Neuronal stem cell (in vitro differentiated cells): ENCODE data around the gene RCBTB1.

Experiments used
- DNase-seq: peaks from one replicate; pipeline ENCODE4 v3.0.0-alpha.2; 2013; ENCODE audit warnings: low spot score
- H2AFZ ChIP-seq: one replicate; pipeline ENCODE4 v1.6.1; 2013; ENCODE audit warnings: mild to moderate bottlenecking, low read length, inconsistent platforms
- H2AK5ac ChIP-seq: 2 replicates; pipeline ENCODE4 v1.6.1; 2013; ENCODE audit warnings: low read depth, mild to moderate bottlenecking, inconsistent platforms, low read length, moderate library complexity, mixed read lengths
- H2BK120ac ChIP-seq: 2 replicates; pipeline ENCODE4 v1.6.1; 2013; ENCODE audit warnings: low read depth, mild to moderate bottlenecking, inconsistent platforms, low read length, moderate library complexity, mixed read lengths
- H2BK12ac ChIP-seq: one replicate; pipeline ENCODE4 v1.6.1; 2013; ENCODE audit warnings: low read length, inconsistent platforms
- H2BK15ac ChIP-seq: 2 replicates; pipeline ENCODE4 v1.6.1; 2013; ENCODE audit warnings: mild to moderate bottlenecking, low read length, inconsistent platforms, mixed read lengths
- H2BK5ac ChIP-seq: one replicate; pipeline ENCODE4 v1.6.1; 2013; ENCODE audit warnings: inconsistent platforms, mild to moderate bottlenecking, low read length, moderate library complexity
- H3K14ac ChIP-seq: one replicate; pipeline ENCODE4 v1.6.1; 2013; ENCODE audit warnings: low read length, inconsistent platforms
- H3K18ac ChIP-seq: 2 replicates; pipeline ENCODE4 v1.6.1; 2013; ENCODE audit warnings: low read length, inconsistent platforms
- H3K23ac ChIP-seq: 2 replicates; pipeline ENCODE4 v1.6.1; 2013; ENCODE audit warnings: low read depth, mild to moderate bottlenecking, mixed read lengths, low read length, inconsistent platforms; ENCODE audit not compliant: poor library complexity
- H3K27ac ChIP-seq: replicated peaks from 3 replicates; pipeline ENCODE4 v1.5.1; 2013; ENCODE audit warnings: low read length, inconsistent platforms
- H3K27me3 ChIP-seq, 3 experiments: 2 replicates each; pipeline ENCODE4 v1.6.1; 2013; ENCODE audit warnings: low read length in 3 of 3, mild to moderate bottlenecking in 2 of 3, inconsistent platforms in 1 of 3, low read depth in 1 of 3, mixed read lengths in 1 of 3, moderate library complexity in 1 of 3; ENCODE audit not compliant: control insufficient read depth in 3 of 3, insufficient read depth in 3 of 3
- H3K36me3 ChIP-seq, 2 donors: replicated peaks in 1 of 2; 2 replicates each; pipeline ENCODE4 v1.6.1; 2013; ENCODE audit warnings: low read length in 2 of 2; ENCODE audit not compliant: control insufficient read depth in 2 of 2, insufficient read depth in 2 of 2
- H3K4ac ChIP-seq: 2 replicates; pipeline ENCODE4 v1.6.1; 2013; ENCODE audit warnings: inconsistent platforms, mild to moderate bottlenecking, low read length, moderate library complexity
- H3K4me1 ChIP-seq, 2 donors: 1 replicate in 1 of 2; 2 replicates in 1 of 2; pipeline ENCODE4 v1.6.1; 2013; ENCODE audit warnings: low read length in 2 of 2, low read depth in 1 of 2; ENCODE audit not compliant: control insufficient read depth in 2 of 2, insufficient read depth in 1 of 2
- H3K4me2 ChIP-seq: one replicate; pipeline ENCODE4 v1.6.1; 2013; ENCODE audit warnings: mild to moderate bottlenecking, low read length, inconsistent platforms; ENCODE audit not compliant: insufficient read depth, poor library complexity, severe bottlenecking
- H3K4me3 ChIP-seq, 2 donors: 2 replicates each; pipeline ENCODE4 v1.5.1; 2013; ENCODE audit warnings: low read length in 2 of 2, mild to moderate bottlenecking in 2 of 2, inconsistent platforms in 1 of 2, moderate library complexity in 1 of 2
- H3K79me1 ChIP-seq: one replicate; pipeline ENCODE4 v1.6.1; 2013; ENCODE audit warnings: low read depth, mild to moderate bottlenecking, inconsistent platforms, low read length, moderate library complexity
- H3K9ac ChIP-seq: one replicate; pipeline ENCODE4 v1.6.1; 2013; ENCODE audit warnings: mild to moderate bottlenecking, low read depth, low read length, inconsistent platforms; ENCODE audit not compliant: poor library complexity
- H3K9me3 ChIP-seq, 2 donors: replicated peaks in 1 of 2; 2 replicates each; pipeline versions ENCODE3 to v1.6.1; 2013; ENCODE audit warnings: low read length in 2 of 2, mild to moderate bottlenecking in 2 of 2, inconsistent platforms in 1 of 2, low read depth in 1 of 2, mixed read lengths in 1 of 2, moderate library complexity in 1 of 2; ENCODE audit not compliant: control insufficient read depth in 2 of 2, insufficient read depth in 1 of 2
- H4K8ac ChIP-seq: one replicate; pipeline ENCODE4 v1.6.1; 2013; ENCODE audit warnings: low read depth, mild to moderate bottlenecking, inconsistent platforms, low read length, moderate library complexity
- H4K91ac ChIP-seq: one replicate; pipeline ENCODE4 v1.6.1; 2013; ENCODE audit warnings: low read length, low read depth, mild to moderate bottlenecking, inconsistent platforms; ENCODE audit not compliant: poor library complexity
- WGBS, 2 donors: extraction: QIAGEN DNeasy Blood & Tissue Kit; methylation state at CpG; one replicate each; pipeline ENCODE4 v1.1.7; 2013; ENCODE audit warnings: missing lambda C conversion rate in 2 of 2, mixed read lengths in 1 of 2; ENCODE audit not compliant: insufficient read length in 2 of 2, insufficient replicate concordance in 1 of 2; ENCODE audit errors: extremely low coverage in 2 of 2; 5-methylcytosine and 5-hydroxymethylcytosine counted together

RCBTB1 gene

GRCh38 chr13:49530457-49530856 is 54.9 kb downstream of the RCBTB1 start:
- H2BK12ac ChIP-seq: no peak overlapping the region
- no CpG with 5 or more reads among the region's 7 CpGs for WGBS, 2 donors

GRCh38 chr13:49528161-49528560 is 57.2 kb downstream of the RCBTB1 start:
- Histone ChIP-seq H3K4me3 (no peak overlapping the region), H3K79me1 (no peaks in the 10 kb centered on the region), H2AFZ (no peak overlapping the region), H3K14ac (no peak overlapping the region), H3K36me3 (peaks cover 0 to 20% of the 10 kb centered on the region in 2 donors), H2BK12ac (no peak overlapping the region), H3K27me3 (no peaks in the 10 kb centered on the region), H2AK5ac (no peak overlapping the region), H3K9ac (no peak overlapping the region), H3K18ac (no peak overlapping the region), H2BK5ac (no peak overlapping the region), H3K27ac (no peak overlapping the region), H2BK120ac (no peak overlapping the region), H3K4me2 (no peak overlapping the region), H2BK15ac (no peak overlapping the region), H3K4ac (no peak overlapping the region), H3K4me1 (no peaks in the 10 kb centered on the region), H3K9me3 (no peaks in the 10 kb centered on the region), H4K8ac (no peak overlapping the region), H4K91ac (no peak overlapping the region), H3K23ac (no peak overlapping the region)
- no peak for DNase-seq
- WGBS, 2 donors: no CpG with 5 or more reads among the region's 1 CpG

More at GRCh38 chr13:49530457-49530856, 54.9 kb downstream of the RCBTB1 start:
- no peaks in the 10 kb centered on the region for H3K79me1 ChIP-seq
- H3K4me3 ChIP-seq: no peak overlapping the region
- H4K8ac ChIP-seq: no peak overlapping the region
- no peak overlapping the region for H3K27ac ChIP-seq
- H2BK5ac ChIP-seq: no peak overlapping the region
- H3K4me2 ChIP-seq: no peak overlapping the region
- no peak overlapping the region for H3K9ac ChIP-seq
- no peaks in the 10 kb centered on the region for H3K27me3 ChIP-seq
- H3K4me1 ChIP-seq: no peaks in the 10 kb centered on the region
- H2AFZ ChIP-seq: no peak overlapping the region
- H4K91ac ChIP-seq: no peak overlapping the region
- no peak overlapping the region for H2BK15ac ChIP-seq
- H3K9me3 ChIP-seq: no peaks in the 10 kb centered on the region
- peaks cover 4 to 33% of the 10 kb centered on the region in 2 donors for H3K36me3 ChIP-seq
- no peak overlapping the region for H3K18ac ChIP-seq
- no peak overlapping the region for H3K14ac ChIP-seq
- H3K4ac ChIP-seq: no peak overlapping the region
- no peak for DNase-seq
- no peak overlapping the region for H2AK5ac ChIP-seq
- no peak overlapping the region for H2BK120ac ChIP-seq
- no peak overlapping the region for H3K23ac ChIP-seq

GRCh38 chr13:49527123-49527522 is 58.2 kb downstream of the RCBTB1 start:
- Histone ChIP-seq H2BK15ac (no peak overlapping the region), H2AFZ (no peak overlapping the region), H3K79me1 (no peaks in the 10 kb centered on the region), H4K8ac (no peak overlapping the region), H3K23ac (no peak overlapping the region), H3K9me3 (no peaks in the 10 kb centered on the region), H3K27me3 (no peaks in the 10 kb centered on the region), H3K18ac (no peak overlapping the region), H3K27ac (no peak overlapping the region), H3K4me2 (no peak overlapping the region), H2BK12ac (no peak overlapping the region), H2AK5ac (no peak overlapping the region), H3K14ac (no peak overlapping the region), H3K4ac (no peak overlapping the region), H3K4me1 (no peaks in the 10 kb centered on the region), H3K36me3 (peaks cover 0 to 16% of the 10 kb centered on the region in 2 donors), H2BK120ac (no peak overlapping the region), H3K4me3 (no peak overlapping the region), H3K9ac (no peak overlapping the region), H2BK5ac (no peak overlapping the region), H4K91ac (no peak overlapping the region)
- DNase-seq: no peak
- WGBS, 2 donors: no CpG with 5 or more reads among the region's 2 CpGs

GRCh38 chr13:49524740-49525501 is 60.4 kb downstream of the RCBTB1 start:
- no peak overlapping the region for H2BK5ac ChIP-seq
- H3K27ac ChIP-seq: no peak overlapping the region
- no peaks in the 10 kb centered on the region for H3K27me3 ChIP-seq
- no peak overlapping the region for H2BK15ac ChIP-seq
- no peak overlapping the region for H3K18ac ChIP-seq
- WGBS, 2 donors: no CpG with 5 or more reads among the region's 5 CpGs
- H2BK120ac ChIP-seq: no peak overlapping the region
- H4K91ac ChIP-seq: no peak overlapping the region
- H2AFZ ChIP-seq: no peak overlapping the region
- peaks cover 0 to 4% of the 10 kb centered on the region in 2 donors for H3K36me3 ChIP-seq
- DNase-seq: no peak
- H2AK5ac ChIP-seq: no peak overlapping the region
- no peaks in the 10 kb centered on the region for H3K79me1 ChIP-seq
- H3K9me3 ChIP-seq: no peaks in the 10 kb centered on the region
- H3K4me3 ChIP-seq: no peak overlapping the region
- H3K4ac ChIP-seq: no peak overlapping the region
- H3K14ac ChIP-seq: no peak overlapping the region
- H3K9ac ChIP-seq: no peak overlapping the region
- H3K4me1 ChIP-seq: no peaks in the 10 kb centered on the region
- H3K4me2 ChIP-seq: no peak overlapping the region
- no peak overlapping the region for H3K23ac ChIP-seq
- no peak overlapping the region for H4K8ac ChIP-seq
- no peak overlapping the region for H2BK12ac ChIP-seq
